HFF-Myc (cell line): ENCODE measurements around the gene TTC39C.

Experiments
- DNase-seq: peaks from one replicate; pipeline ENCODE4 v3.0.0-alpha.2; 2011; ENCODE audit warnings: low read depth; ENCODE audit errors: extremely low read depth
- H3K4me3 ChIP-seq: replicated peaks from 2 replicates; pipeline ENCODE4 v1.5.1; 2011; ENCODE audit warnings: low read depth, mild to moderate bottlenecking, control low read depth, low read length
- CTCF ChIP-seq: IDR thresholded peaks from 2 replicates; pipeline ENCODE4 v1.5.1; 2012; ENCODE audit warnings: mild to moderate bottlenecking, low read depth, low read length, control low read depth; ENCODE audit errors: missing control alignments

The TTC39C gene

GRCh38 chr18:24161304-24161703 is 146.8 kb downstream of the TTC39C start:
- no peak for DNase-seq
- TF ChIP-seq CTCF, result no peak

GRCh38 chr18:24168496-24168895 is 153.9 kb downstream of the TTC39C start:
- H3K4me3 ChIP-seq, result no peak overlapping the region
- no peak for TF ChIP-seq CTCF
- DNase-seq, result no peak

More at GRCh38 chr18:24161304-24161703, 146.8 kb downstream of the TTC39C start:
- H3K4me3 ChIP-seq, result no peak overlapping the region

- no peak for DNase-seq
- H3K4me3 ChIP-seq, result no peak overlapping the region
- TF ChIP-seq CTCF, result no peak
Observed at GRCh38 chr18:24170360-24170759, 155.8 kb downstream of the TTC39C start.

- no peak for TF ChIP-seq CTCF
- no peak for DNase-seq
- H3K4me3 ChIP-seq, result no peak overlapping the region
Observed at GRCh38 chr18:24173997-24174396, 159.4 kb downstream of the TTC39C start.

- TF ChIP-seq CTCF, result peak; percentile 92
- DNase-seq, result peak; percentile 17
- H3K4me3 ChIP-seq, result no peak overlapping the region
Observed at GRCh38 chr18:24176727-24177416, 162.3 kb downstream of the TTC39C start.

- no peak for DNase-seq
- TF ChIP-seq CTCF, result no peak
- no peak overlapping the region for H3K4me3 ChIP-seq
Observed at GRCh38 chr18:24177499-24178133, 163.1 kb downstream of the TTC39C start.
